OCI-LY7 (cell line): Measurements from ENCODE around the gene KCNH1. TPM values are rescaled to one million over a fixed set of nuclear protein-coding genes. Genes with fewer than 3 reads are reported as not detected.

ENCODE experiments used
- BruUV-seq: library from RNA; stranded (reverse); fragments of 400-500 nt; replicated peaks from 2 replicates; lab custom pipeline; 2021; lab: Mats Ljungman, UMichigan
- CTCF ChIA-PET: fragments of 300-600 bp; sonication (Branson Sonifier 250); formaldehyde crosslinking; loops from one replicate; lab custom pipeline; 2022; ENCODE audit warnings: antibody characterized with exemption; ENCODE audit not compliant: unreplicated experiment; lab: Charles Lee
- POLR2A ChIA-PET: fragments of 300-600 bp; sonication (Branson Sonifier 250); formaldehyde crosslinking; loops from one replicate; lab custom pipeline; 2022; ENCODE audit warnings: antibody characterized with exemption; lab: Charles Lee
- DNase-seq: peaks from one replicate; pipeline ENCODE4 v3.0.0-alpha.2; 2015; ENCODE audit warnings: low spot score
- H2AFZ ChIP-seq: fragments of 200-600 bp; sonication (generic), shearing (Covaris generic); 2 replicates; pipeline ENCODE4 v1.6.1; 2014; ENCODE audit warnings: mild to moderate bottlenecking, antibody characterized with exemption, low read length, moderate library complexity
- H3K27ac ChIP-seq: fragments of 200-600 bp; sonication (generic); 2 replicates; pipeline ENCODE4 v1.5.1; 2014; ENCODE audit warnings: mixed run types, low read depth, mild to moderate bottlenecking, moderate library complexity, low read length, inconsistent platforms; ENCODE audit not compliant: poor library complexity, severe bottlenecking
- H3K36me3 ChIP-seq: fragments of 200-600 bp; sonication (generic); 2 replicates; pipeline ENCODE4 v1.6.1; 2014; ENCODE audit warnings: mild to moderate bottlenecking, antibody characterized with exemption, low read length, moderate library complexity, mixed read lengths; ENCODE audit not compliant: insufficient read depth
- H3K4me1 ChIP-seq: fragments of 200-600 bp; sonication (generic); 2 replicates; pipeline ENCODE4 v1.5.1; 2014; ENCODE audit warnings: mild to moderate bottlenecking, low read length; ENCODE audit not compliant: insufficient read depth, poor library complexity, severe bottlenecking
- H3K4me2 ChIP-seq: fragments of 200-600 bp; sonication (generic); 2 replicates; pipeline ENCODE4 v1.6.1; 2014; ENCODE audit warnings: mild to moderate bottlenecking, low read length
- H3K4me3 ChIP-seq: fragments of 200-600 bp; sonication (generic); 2 replicates; pipeline ENCODE4 v1.5.1; 2014; ENCODE audit warnings: mild to moderate bottlenecking, low read depth, low read length; ENCODE audit not compliant: poor library complexity, severe bottlenecking
- H3K79me2 ChIP-seq: fragments of 200-600 bp; sonication (generic); 2 replicates; pipeline ENCODE4 v1.6.1; 2016; ENCODE audit warnings: low read depth, mild to moderate bottlenecking, low read length, moderate library complexity, mixed read lengths; ENCODE audit not compliant: insufficient read depth
- H3K9me2 ChIP-seq: fragments of 200-600 bp; sonication (generic); 2 replicates; pipeline ENCODE4 v1.6.1; 2016; ENCODE audit warnings: mild to moderate bottlenecking, low read length, mixed read lengths; ENCODE audit not compliant: insufficient read depth
- H3K9me3 ChIP-seq: fragments of 200-600 bp; sonication (generic); 2 replicates; pipeline ENCODE4 v1.6.1; 2014; ENCODE audit warnings: mild to moderate bottlenecking, mixed run types, low read length, mixed read lengths
- H4K20me1 ChIP-seq: fragments of 200-600 bp; sonication (generic); 2 replicates; pipeline ENCODE4 v1.6.1; 2014; ENCODE audit warnings: mild to moderate bottlenecking, antibody characterized with exemption, low read length, moderate library complexity, mixed read lengths; ENCODE audit not compliant: insufficient read depth
- CTCF ChIP-seq: fragments of 200-600 bp; sonication (generic); conservative IDR thresholded peaks from 2 replicates; pipeline ENCODE4 v1.5.1; 2014; ENCODE audit warnings: mild to moderate bottlenecking, antibody characterized with exemption, low read length, moderate library complexity, mixed read lengths
- EZH2phosphoT487 ChIP-seq: fragments of 200-600 bp; sonication (generic); IDR thresholded peaks from 2 replicates; pipeline ENCODE4 v1.6.1; 2018; ENCODE audit warnings: low read depth, borderline replicate concordance, mild to moderate bottlenecking, mixed run types, antibody characterized with exemption, low read length, moderate library complexity, mixed read lengths
- intact Hi-C: fragments of 100-400 bp; cut with micrococcal nuclease; formaldehyde crosslinking; loops from one replicate; pipeline ENCODE4 v1.10.0; 2022; ENCODE audit not compliant: unreplicated experiment
- total RNA-seq, 2 experiments: library from RNA; depleted of rRNA in 1 of 2; stranded (reverse); fragments of >200 nt in 1 of 2; shearing (Covaris generic) in 1 of 2; gene quantifications; 2 replicates each; pipeline ENCODE4 v1.2.3, GENCODE V29; 2014 to 2022

The KCNH1 gene
- total RNA-seq, 2 experiments from 2014 or later, result not detected

GRCh38 chr1:211036381-211037060 lies 97.4 kb downstream of the KCNH1 start:
- CTCF ChIA-PET, result no interaction called here
- BruUV-seq, result no TSS peak
- intact Hi-C loops, result no loop called here
- Histone ChIP-seq H3K27ac (no peak overlapping the region), H3K36me3 (no peaks in the 10 kb centered on the region), H3K9me3 (no peaks in the 10 kb centered on the region), H3K4me2 (no peak overlapping the region), H3K79me2 (no peaks in the 10 kb centered on the region), H3K4me3 (no peak overlapping the region), H2AFZ (no peak overlapping the region), H3K9me2 (no peaks in the 10 kb centered on the region), H4K20me1 (no peaks in the 10 kb centered on the region), H3K4me1 (no peaks in the 10 kb centered on the region)
- POLR2A ChIA-PET, result interaction anchor here (1.0 kb wide), 1 partner anchor 13 kb away, joined by 3 read pairs; no protein-coding TSS in a partner anchor
- no peak for DNase-seq
- TF ChIP-seq CTCF (no peak), EZH2phosphoT487 (no peak)

- intact Hi-C loops, result no loop called here
- Histone ChIP-seq H3K36me3 (no peaks in the 10 kb centered on the region), H3K4me2 (no peak overlapping the region), H3K27ac (no peak overlapping the region), H3K4me3 (no peak overlapping the region), H3K9me3 (no peaks in the 10 kb centered on the region), H2AFZ (no peak overlapping the region), H3K4me1 (no peaks in the 10 kb centered on the region), H3K79me2 (no peaks in the 10 kb centered on the region), H4K20me1 (no peaks in the 10 kb centered on the region), H3K9me2 (no peaks in the 10 kb centered on the region)
- no peak for DNase-seq
- BruUV-seq, result no TSS peak
- ChIA-PET POLR2A (interaction anchor here (0.7 to 1.0 kb wide), 2 partner anchors 8 to 13 kb away, joined by 3 read pairs; no protein-coding TSS in a partner anchor), CTCF (no interaction called here)
- no peak for TF ChIP-seq CTCF
- TF ChIP-seq EZH2phosphoT487, result no peak
These were observed 98.0 kb downstream of the KCNH1 start for GRCh38 chr1:211035821-211036380.
